ENCODE measurements around the gene KRT10.
A peak's percentile ranks its signal among the peaks of the same experiment; 100 is the strongest.
"Not testable (repeated sequence)": the region's sequence is repeated elsewhere in the genome, so short reads cannot be mapped to it uniquely, and the experiment has no call there.

KRT10 gene

GRCh38 chr17:40817103-40817682, 5.2 kb downstream of the KRT10 start:
- Histone ChIP-seq H3K36me3 (ENCODE audit: insufficient read depth, low read length) (peaks cover 6% of the 10 kb centered on the region), H2AFZ (ENCODE audit: low read depth, low read length) (no peak overlapping the region), H3K27me3 (ENCODE audit: insufficient read depth, low read length, poor library complexity) (no peaks in the 10 kb centered on the region), H3K4me3 (ENCODE audit: low read depth in 1 of 2, low read length in 2 of 2) (no peak overlapping the region), H3K79me2 (ENCODE audit: insufficient read depth, low read length) (peaks cover 18% of the 10 kb centered on the region), H3K9ac (ENCODE audit: low read depth, low read length) (no peak overlapping the region), H3K27ac (ENCODE audit: low read length) (no peak overlapping the region), H4K20me1 (ENCODE audit: insufficient read depth, low read length) (no peaks in the 10 kb centered on the region), H3K9me3 (ENCODE audit: insufficient read depth, low read length, severe bottlenecking) (no peaks in the 10 kb centered on the region), H3K4me2 (ENCODE audit: insufficient read depth, low read length) (peak overlapping the region; percentile 87; the same call in 1 of the 2 replicates), H3K4me1 (ENCODE audit: insufficient read depth, low read length) (peaks cover 28% of the 10 kb centered on the region)
- DNase-seq, result no peak
- TF ChIP-seq CTCF (IDR thresholded peaks at IDR 0.05; ENCODE audit: borderline replicate concordance, extremely low read depth, low read length, poor library complexity, severe bottlenecking) (no peak), EZH2 (IDR thresholded peaks at IDR 0.05; ENCODE audit: borderline replicate concordance, low read depth, low read length, severe bottlenecking) (no peak)
- ATAC-seq (ENCODE audit: insufficient read depth, low read depth), result no peak

GRCh38 chr17:40816569-40816968, 5.8 kb downstream of the KRT10 start:
- no peak for ATAC-seq (ENCODE audit: insufficient read depth, low read depth)
- H3K9ac ChIP-seq (ENCODE audit: low read depth, low read length), result no peak overlapping the region
- H3K4me1 ChIP-seq (ENCODE audit: insufficient read depth, low read length), result peaks cover 28% of the 10 kb centered on the region
- H4K20me1 ChIP-seq (ENCODE audit: insufficient read depth, low read length), result no peaks in the 10 kb centered on the region
- H2AFZ ChIP-seq (ENCODE audit: low read depth, low read length), result no peak overlapping the region
- H3K79me2 ChIP-seq (ENCODE audit: insufficient read depth, low read length), result peaks cover 18% of the 10 kb centered on the region
- H3K4me3 ChIP-seq (ENCODE audit: low read depth in 1 of 2, low read length in 2 of 2), result no peak overlapping the region
- no peak overlapping the region for H3K4me2 ChIP-seq (ENCODE audit: insufficient read depth, low read length)
- DNase-seq, result no peak
- H3K27ac ChIP-seq (ENCODE audit: low read length), result no peak overlapping the region
- H3K27me3 ChIP-seq (ENCODE audit: insufficient read depth, low read length, poor library complexity), result no peaks in the 10 kb centered on the region
- TF ChIP-seq CTCF (IDR thresholded peaks at IDR 0.05; ENCODE audit: borderline replicate concordance, extremely low read depth, low read length, poor library complexity, severe bottlenecking) (no peak), EZH2 (IDR thresholded peaks at IDR 0.05; ENCODE audit: borderline replicate concordance, low read depth, low read length, severe bottlenecking) (no peak)
- H3K36me3 ChIP-seq (ENCODE audit: insufficient read depth, low read length), result peaks cover 6% of the 10 kb centered on the region
- no peaks in the 10 kb centered on the region for H3K9me3 ChIP-seq (ENCODE audit: insufficient read depth, low read length, severe bottlenecking)

GRCh38 chr17:40815381-40815780, 7.0 kb downstream of the KRT10 start:
- no peak overlapping the region for H3K4me3 ChIP-seq (ENCODE audit: low read depth in 1 of 2, low read length in 2 of 2)
- no peak for DNase-seq

GRCh38 chr17:40814657-40815056, 7.8 kb downstream of the KRT10 start:
- not testable (repeated sequence) for H3K36me3 ChIP-seq (ENCODE audit: insufficient read depth, low read length); ATAC-seq (ENCODE audit: insufficient read depth, low read depth); H3K4me2 ChIP-seq (ENCODE audit: insufficient read depth, low read length); H3K4me3 ChIP-seq (ENCODE audit: low read depth in 1 of 2, low read length in 2 of 2); H3K9me3 ChIP-seq (ENCODE audit: insufficient read depth, low read length, severe bottlenecking); H3K27ac ChIP-seq (ENCODE audit: low read length); DNase-seq; H4K20me1 ChIP-seq (ENCODE audit: insufficient read depth, low read length); H2AFZ ChIP-seq (ENCODE audit: low read depth, low read length); H3K9ac ChIP-seq (ENCODE audit: low read depth, low read length); H3K27me3 ChIP-seq (ENCODE audit: insufficient read depth, low read length, poor library complexity)
- H3K4me1 ChIP-seq (ENCODE audit: insufficient read depth, low read length), result peaks cover 19% of the 10 kb centered on the region
- H3K79me2 ChIP-seq (ENCODE audit: insufficient read depth, low read length), result peaks cover 16% of the 10 kb centered on the region

More at GRCh38 chr17:40815381-40815780, 7.0 kb downstream of the KRT10 start:
- Histone ChIP-seq H3K36me3 (ENCODE audit: insufficient read depth, low read length) (peaks cover 6% of the 10 kb centered on the region), H3K9ac (ENCODE audit: low read depth, low read length) (no peak overlapping the region), H3K27me3 (ENCODE audit: insufficient read depth, low read length, poor library complexity) (no peaks in the 10 kb centered on the region), H3K4me1 (ENCODE audit: insufficient read depth, low read length) (peaks cover 26% of the 10 kb centered on the region), H4K20me1 (ENCODE audit: insufficient read depth, low read length) (no peaks in the 10 kb centered on the region), H2AFZ (ENCODE audit: low read depth, low read length) (no peak overlapping the region), H3K27ac (ENCODE audit: low read length) (no peak overlapping the region), H3K79me2 (ENCODE audit: insufficient read depth, low read length) (peaks cover 18% of the 10 kb centered on the region), H3K4me2 (ENCODE audit: insufficient read depth, low read length) (no peak overlapping the region), H3K9me3 (ENCODE audit: insufficient read depth, low read length, severe bottlenecking) (no peaks in the 10 kb centered on the region)
- TF ChIP-seq CTCF (IDR thresholded peaks at IDR 0.05; ENCODE audit: borderline replicate concordance, extremely low read depth, low read length, poor library complexity, severe bottlenecking) (no peak), EZH2 (IDR thresholded peaks at IDR 0.05; ENCODE audit: borderline replicate concordance, low read depth, low read length, severe bottlenecking) (no peak)
- no peak for ATAC-seq (ENCODE audit: insufficient read depth, low read depth)

All from DND-41 (cell line).